ENCODE data around the gene PCDH18. TPM values are rescaled to one million over a fixed set of nuclear protein-coding genes. Genes with fewer than 3 reads are reported as not detected.

PCDH18 gene
- total and polyA plus RNA-seq, 3 experiments from 2014 or later, result not detected

DNA sequence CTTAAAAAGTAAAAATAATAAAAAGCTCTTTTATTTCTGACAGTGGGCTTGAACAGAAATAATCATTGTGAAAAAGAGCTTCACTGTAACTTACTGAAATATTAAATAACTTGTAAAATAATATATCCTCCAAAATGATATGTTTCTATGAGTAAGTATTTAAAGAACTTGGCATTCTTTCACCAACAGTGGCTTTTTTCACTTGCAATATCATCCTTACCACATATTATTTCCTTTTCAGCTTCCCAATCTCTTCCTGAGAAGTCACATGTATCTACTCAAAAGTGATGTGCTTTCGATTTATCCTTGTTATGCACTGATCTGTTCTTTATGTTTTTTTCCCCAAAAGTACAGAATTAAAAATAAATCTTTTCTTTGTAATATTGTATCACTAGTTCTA is 2.2 kb upstream of the PCDH18 start:
- no peaks in the 10 kb centered on the region for H3K27me3 Mint-ChIP-seq
- no peaks in the 10 kb centered on the region for H3K9me3 ChIP-seq (ENCODE audit: low read length)
- CTCF ChIA-PET, result no interaction called here

GRCh38 chr4:137533855-137534254 is 1.6 kb upstream of the PCDH18 start:
- no peaks in the 10 kb centered on the region for H3K27me3 Mint-ChIP-seq
- H3K4me3 Mint-ChIP-seq, result no peak overlapping the region
- no peak overlapping the region for H3K27ac Mint-ChIP-seq
- peaks cover 2 to 6% (median 4%) of the 10 kb centered on the region in 5 donors for H3K9me3 Mint-ChIP-seq
- Histone ChIP-seq H3K27ac (ENCODE audit: low read depth, low read length) (no peak overlapping the region), H3K4me1 (ENCODE audit: insufficient read depth, low read length) (no peaks in the 10 kb centered on the region), H3K9me3 (ENCODE audit: low read length) (no peaks in the 10 kb centered on the region), H3K4me3 (ENCODE audit: low read length) (no peak overlapping the region), H3K27me3 (ENCODE audit: insufficient read depth, low read length, poor library complexity, severe bottlenecking) (no peaks in the 10 kb centered on the region), H3K36me3 (ENCODE audit: insufficient read depth, low read length) (no peaks in the 10 kb centered on the region)
- no peaks in the 10 kb centered on the region for H3K36me3 Mint-ChIP-seq
- H3K4me1 Mint-ChIP-seq, result peaks cover 0 to 4% (median 0%) of the 10 kb centered on the region in 3 donors
- DNase-seq, result no peak
- ChIA-PET CTCF (no interaction called here), POLR2A (no interaction called here)

More for the DNA sequence above, 2.2 kb upstream of the PCDH18 start:
- no peak overlapping the region for H3K27ac ChIP-seq (ENCODE audit: low read depth, low read length)
- DNase-seq, result no peak
- H3K4me1 ChIP-seq (ENCODE audit: insufficient read depth, low read length), result no peaks in the 10 kb centered on the region
- H3K27ac Mint-ChIP-seq, result no peak overlapping the region
- H3K36me3 Mint-ChIP-seq, result no peaks in the 10 kb centered on the region
- H3K4me3 Mint-ChIP-seq, result no peak overlapping the region
- peaks cover 2 to 6% (median 4%) of the 10 kb centered on the region in 5 donors for H3K9me3 Mint-ChIP-seq
- POLR2A ChIA-PET, result no interaction called here
- H3K27me3 ChIP-seq (ENCODE audit: insufficient read depth, low read length, poor library complexity, severe bottlenecking), result no peaks in the 10 kb centered on the region
- H3K4me3 ChIP-seq (ENCODE audit: low read length), result no peak overlapping the region
- H3K36me3 ChIP-seq (ENCODE audit: insufficient read depth, low read length), result no peaks in the 10 kb centered on the region
- peaks cover 0 to 4% (median 0%) of the 10 kb centered on the region in 3 donors for H3K4me1 Mint-ChIP-seq

DNA sequence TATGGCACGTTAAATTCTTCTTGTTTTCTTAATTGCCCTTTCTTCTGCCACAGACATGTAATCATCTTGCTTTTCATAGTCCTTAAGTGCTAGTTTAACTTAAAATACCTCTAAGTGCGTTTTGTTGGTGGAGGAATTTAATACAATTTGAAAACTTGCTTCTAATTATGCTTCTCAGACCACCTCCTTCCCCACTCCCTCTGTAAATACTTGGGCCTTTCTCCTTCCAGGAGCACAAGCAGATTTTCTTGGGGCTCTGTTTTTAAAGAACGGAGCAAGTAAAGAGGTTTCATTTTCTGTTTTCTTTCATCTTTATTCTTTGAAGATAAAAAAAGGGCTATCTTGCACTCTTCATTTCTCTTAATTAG is 559 bp upstream of the PCDH18 start:
- DNase-seq, result no peak
- Histone ChIP-seq H3K4me1 (ENCODE audit: insufficient read depth, low read length) (no peaks in the 10 kb centered on the region), H3K4me3 (ENCODE audit: low read length) (peak overlapping the region; percentile 56), H3K27ac (ENCODE audit: low read depth, low read length) (no peak overlapping the region), H3K27me3 (ENCODE audit: insufficient read depth, low read length, poor library complexity, severe bottlenecking) (no peaks in the 10 kb centered on the region), H3K9me3 (ENCODE audit: low read length) (no peaks in the 10 kb centered on the region), H3K36me3 (ENCODE audit: insufficient read depth, low read length) (no peaks in the 10 kb centered on the region)
- Mint-ChIP-seq H3K4me1 (peaks cover 0 to 4% (median 0%) of the 10 kb centered on the region in 3 donors), H3K4me3 (no peak overlapping the region), H3K27ac (no peak overlapping the region), H3K36me3 (no peaks in the 10 kb centered on the region), H3K27me3 (no peaks in the 10 kb centered on the region), H3K9me3 (peaks cover 0 to 6% (median 4%) of the 10 kb centered on the region in 5 donors)
- ChIA-PET CTCF (no interaction called here), POLR2A (no interaction called here)

- no peaks in the 10 kb centered on the region for H3K4me1 ChIP-seq (ENCODE audit: insufficient read depth, low read length)
- H3K9me3 ChIP-seq (ENCODE audit: low read length), result no peaks in the 10 kb centered on the region
- ChIA-PET CTCF (no interaction called here), POLR2A (no interaction called here)
- H3K4me1 Mint-ChIP-seq, result peaks cover 0 to 4% (median 0%) of the 10 kb centered on the region in 3 donors
- H3K27ac Mint-ChIP-seq, result no peak overlapping the region
- H3K27ac ChIP-seq (ENCODE audit: low read depth, low read length), result no peak overlapping the region
- no peaks in the 10 kb centered on the region for H3K27me3 Mint-ChIP-seq
- peaks cover 0 to 3% (median 0%) of the 10 kb centered on the region in 5 donors for H3K9me3 Mint-ChIP-seq
- no peak for DNase-seq
- no peaks in the 10 kb centered on the region for H3K27me3 ChIP-seq (ENCODE audit: insufficient read depth, low read length, poor library complexity, severe bottlenecking)
- H3K36me3 Mint-ChIP-seq, result no peaks in the 10 kb centered on the region
- H3K4me3 ChIP-seq (ENCODE audit: low read length), result peak overlapping the region; percentile 26
- H3K36me3 ChIP-seq (ENCODE audit: insufficient read depth, low read length), result no peaks in the 10 kb centered on the region
- H3K4me3 Mint-ChIP-seq, result no peak overlapping the region
Observed at GRCh38 chr4:137531168-137531985, 917 bp downstream of the PCDH18 start.

DNA sequence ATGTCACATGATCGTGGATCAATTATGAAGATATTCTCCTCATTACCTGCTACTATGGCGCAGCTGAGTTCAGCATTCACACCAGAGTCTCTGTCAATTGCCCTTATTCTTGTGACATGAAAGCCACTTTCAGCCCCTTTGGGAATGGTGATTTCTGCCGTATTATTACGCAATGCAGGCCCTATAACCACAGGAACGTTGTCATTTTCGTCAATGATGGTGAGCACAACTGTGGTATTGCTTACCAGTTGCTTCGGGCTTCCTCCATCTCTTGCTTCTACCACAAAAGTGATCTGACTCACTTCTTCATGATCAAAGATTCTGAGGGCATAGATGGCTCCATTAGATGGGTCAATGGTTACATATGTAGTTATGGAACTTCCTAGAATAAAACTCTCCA is 2.1 kb downstream of the PCDH18 start:
- Histone ChIP-seq H3K4me3 (ENCODE audit: low read length) (no peak overlapping the region), H3K27ac (ENCODE audit: low read depth, low read length) (no peak overlapping the region), H3K27me3 (ENCODE audit: insufficient read depth, low read length, poor library complexity, severe bottlenecking) (no peaks in the 10 kb centered on the region), H3K4me1 (ENCODE audit: insufficient read depth, low read length) (no peaks in the 10 kb centered on the region), H3K9me3 (ENCODE audit: low read length) (no peaks in the 10 kb centered on the region), H3K36me3 (ENCODE audit: insufficient read depth, low read length) (no peaks in the 10 kb centered on the region)
- H3K9me3 Mint-ChIP-seq, result peaks cover 0 to 2% (median 0%) of the 10 kb centered on the region in 5 donors
- no peaks in the 10 kb centered on the region for H3K27me3 Mint-ChIP-seq
- POLR2A ChIA-PET, result no interaction called here
- H3K4me3 Mint-ChIP-seq, result no peak overlapping the region
- CTCF ChIA-PET, result no interaction called here
- H3K36me3 Mint-ChIP-seq, result no peaks in the 10 kb centered on the region
- H3K4me1 Mint-ChIP-seq, result peaks cover 0 to 4% (median 0%) of the 10 kb centered on the region in 3 donors
- no peak for DNase-seq
- H3K27ac Mint-ChIP-seq, result no peak overlapping the region

DNA sequence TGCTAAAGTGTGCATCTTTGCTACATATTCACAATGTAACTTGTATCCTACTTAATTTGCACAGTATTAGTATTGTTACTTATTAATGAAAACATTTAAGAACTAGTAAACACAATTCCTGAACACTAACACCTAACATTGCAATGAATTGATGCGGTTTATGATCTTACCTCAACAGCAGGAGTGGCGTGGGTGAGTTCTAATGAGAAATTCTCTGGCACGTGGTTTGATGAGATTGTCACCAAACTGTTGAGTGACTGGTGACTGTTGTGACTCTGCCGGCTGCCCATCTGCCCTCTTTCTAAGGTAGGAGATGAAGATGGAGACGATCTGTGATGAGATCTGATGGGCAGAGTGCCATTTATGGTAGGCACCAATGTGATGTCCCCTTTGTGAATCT is 2.9 kb downstream of the PCDH18 start:
- peaks cover 0 to 4% (median 0%) of the 10 kb centered on the region in 3 donors for H3K4me1 Mint-ChIP-seq
- Histone ChIP-seq H3K27ac (ENCODE audit: low read depth, low read length) (no peak overlapping the region), H3K27me3 (ENCODE audit: insufficient read depth, low read length, poor library complexity, severe bottlenecking) (no peaks in the 10 kb centered on the region), H3K36me3 (ENCODE audit: insufficient read depth, low read length) (no peaks in the 10 kb centered on the region), H3K9me3 (ENCODE audit: low read length) (no peaks in the 10 kb centered on the region), H3K4me1 (ENCODE audit: insufficient read depth, low read length) (no peaks in the 10 kb centered on the region), H3K4me3 (ENCODE audit: low read length) (no peak overlapping the region)
- POLR2A ChIA-PET, result no interaction called here
- DNase-seq, result no peak
- CTCF ChIA-PET, result no interaction called here
- no peak overlapping the region for H3K27ac Mint-ChIP-seq
- H3K9me3 Mint-ChIP-seq, result peaks cover 0 to 4% (median 0%) of the 10 kb centered on the region in 5 donors
- no peak overlapping the region for H3K4me3 Mint-ChIP-seq
- H3K36me3 Mint-ChIP-seq, result no peaks in the 10 kb centered on the region
- no peaks in the 10 kb centered on the region for H3K27me3 Mint-ChIP-seq

GRCh38 chr4:137528673-137529072 is 3.6 kb downstream of the PCDH18 start:
- no peaks in the 10 kb centered on the region for H3K27me3 ChIP-seq (ENCODE audit: insufficient read depth, low read length, poor library complexity, severe bottlenecking)
- POLR2A ChIA-PET, result no interaction called here

GRCh38 chr4:137526681-137527080 is 5.6 kb downstream of the PCDH18 start:
- Mint-ChIP-seq H3K4me1 (no peaks in the 10 kb centered on the region), H3K27ac (no peak overlapping the region), H3K36me3 (no peaks in the 10 kb centered on the region), H3K27me3 (peaks cover 0 to 2% of the 10 kb centered on the region in 2 donors), H3K4me3 (no peak overlapping the region), H3K9me3 (peaks cover 0 to 10% (median 0%) of the 10 kb centered on the region in 5 donors)
- CTCF ChIA-PET, result no interaction called here
- H3K4me3 ChIP-seq (ENCODE audit: low read length), result no peak overlapping the region
- no peaks in the 10 kb centered on the region for H3K9me3 ChIP-seq (ENCODE audit: low read length)
- POLR2A ChIA-PET, result no interaction called here
- no peaks in the 10 kb centered on the region for H3K4me1 ChIP-seq (ENCODE audit: insufficient read depth, low read length)
- H3K27ac ChIP-seq (ENCODE audit: low read depth, low read length), result no peak overlapping the region
- DNase-seq, result no peak
- no peaks in the 10 kb centered on the region for H3K36me3 ChIP-seq (ENCODE audit: insufficient read depth, low read length)
- H3K27me3 ChIP-seq (ENCODE audit: insufficient read depth, low read length, poor library complexity, severe bottlenecking), result no peaks in the 10 kb centered on the region

More at GRCh38 chr4:137528673-137529072, 3.6 kb downstream of the PCDH18 start:
- Histone ChIP-seq H3K9me3 (ENCODE audit: low read length) (no peaks in the 10 kb centered on the region), H3K36me3 (ENCODE audit: insufficient read depth, low read length) (no peaks in the 10 kb centered on the region), H3K4me1 (ENCODE audit: insufficient read depth, low read length) (no peaks in the 10 kb centered on the region), H3K27ac (ENCODE audit: low read depth, low read length) (no peak overlapping the region), H3K4me3 (ENCODE audit: low read length) (no peak overlapping the region)
- no peak overlapping the region for H3K27ac Mint-ChIP-seq
- DNase-seq, result no peak
- CTCF ChIA-PET, result no interaction called here
- peaks cover 0 to 4% (median 0%) of the 10 kb centered on the region in 5 donors for H3K9me3 Mint-ChIP-seq
- no peak overlapping the region for H3K4me3 Mint-ChIP-seq
- no peaks in the 10 kb centered on the region for H3K27me3 Mint-ChIP-seq
- H3K4me1 Mint-ChIP-seq, result peaks cover 0 to 3% (median 0%) of the 10 kb centered on the region in 3 donors
- H3K36me3 Mint-ChIP-seq, result no peaks in the 10 kb centered on the region

Measured in CD8-positive, alpha-beta memory T cell (primary cell).